H9 (cell line): ENCODE results near the gene SRC. TPM values are rescaled to one million over a fixed set of nuclear protein-coding genes. Genes with fewer than 3 reads are reported as not detected.

Source experiments
- DNase-seq: peaks from one replicate; pipeline ENCODE4 v3.0.0-alpha.2; 2017
- H2AFZ ChIP-seq: one replicate; pipeline ENCODE4 v1.6.1; 2013; ENCODE audit warnings: mild to moderate bottlenecking, low read length, control low read depth, moderate library complexity
- H2AK5ac ChIP-seq: 2 replicates; pipeline ENCODE4 v1.6.1; 2013; ENCODE audit warnings: low read length, control low read depth, mixed read lengths; ENCODE audit not compliant: insufficient read length
- H2BK120ac ChIP-seq: one replicate; pipeline ENCODE4 v1.6.1; 2013; ENCODE audit warnings: low read depth, mild to moderate bottlenecking, low read length, control low read depth, inconsistent platforms; ENCODE audit not compliant: poor library complexity, severe bottlenecking
- H2BK12ac ChIP-seq: 2 replicates; pipeline ENCODE4 v1.6.1; 2013; ENCODE audit warnings: low read length, control low read depth, mixed read lengths, low read depth; ENCODE audit not compliant: insufficient read length
- H2BK15ac ChIP-seq: 2 replicates; pipeline ENCODE4 v1.6.1; 2013; ENCODE audit warnings: low read depth, low read length, control low read depth
- H2BK20ac ChIP-seq: one replicate; pipeline ENCODE4 v1.6.1; 2013; ENCODE audit warnings: low read depth, mild to moderate bottlenecking, low read length, control low read depth, inconsistent platforms; ENCODE audit not compliant: poor library complexity, severe bottlenecking
- H2BK5ac ChIP-seq: 2 replicates; pipeline ENCODE4 v1.6.1; 2013; ENCODE audit warnings: low read length, control low read depth, mixed read lengths; ENCODE audit not compliant: insufficient read length
- H3K14ac ChIP-seq: 2 replicates; pipeline ENCODE4 v1.6.1; 2013; ENCODE audit warnings: low read length, control low read depth; ENCODE audit not compliant: insufficient read depth
- H3K18ac ChIP-seq: 2 replicates; pipeline ENCODE4 v1.6.1; 2013; ENCODE audit warnings: low read depth, mild to moderate bottlenecking, mixed read lengths, low read length, control low read depth; ENCODE audit not compliant: insufficient read length
- H3K23ac ChIP-seq: 2 replicates; pipeline ENCODE4 v1.6.1; 2013; ENCODE audit warnings: low read length, control low read depth, mixed read lengths, low read depth; ENCODE audit not compliant: insufficient read length
- H3K23me2 ChIP-seq: 2 replicates; pipeline ENCODE4 v1.6.1; 2013; ENCODE audit warnings: low read depth, mild to moderate bottlenecking, mixed read lengths, low read length, control low read depth; ENCODE audit not compliant: insufficient read length, poor library complexity, severe bottlenecking
- H3K27ac ChIP-seq: 2 replicates; pipeline ENCODE4 v1.5.1; 2013; ENCODE audit warnings: low read length, control low read depth, mixed read lengths, low read depth; ENCODE audit not compliant: insufficient read length
- H3K27me3 ChIP-seq: 2 replicates; pipeline ENCODE4 v1.6.1; 2013; ENCODE audit warnings: low read length, control low read depth, inconsistent platforms; ENCODE audit not compliant: insufficient read depth
- H3K4ac ChIP-seq: 2 replicates; pipeline ENCODE4 v1.6.1; 2013; ENCODE audit warnings: low read depth, mild to moderate bottlenecking, control low read depth, inconsistent platforms, low read length, moderate library complexity
- H3K4me1 ChIP-seq: 2 replicates; pipeline ENCODE4 v1.6.1; 2013; ENCODE audit warnings: low read length, control low read depth, inconsistent platforms; ENCODE audit not compliant: insufficient read depth
- H3K4me2 ChIP-seq: 2 replicates; pipeline ENCODE4 v1.6.1; 2013; ENCODE audit warnings: low read length, control low read depth, mixed read lengths; ENCODE audit not compliant: insufficient read length, insufficient read depth
- H3K56ac ChIP-seq: 2 replicates; pipeline ENCODE4 v1.6.1; 2013; ENCODE audit warnings: low read depth, mild to moderate bottlenecking, mixed read lengths, low read length, control low read depth; ENCODE audit not compliant: insufficient read length
- H3K79me1 ChIP-seq: 2 replicates; pipeline ENCODE4 v1.6.1; 2013; ENCODE audit warnings: low read depth, mild to moderate bottlenecking, moderate library complexity, low read length, control low read depth, inconsistent platforms; ENCODE audit not compliant: insufficient read depth, poor library complexity, severe bottlenecking
- H3K79me2 ChIP-seq: 2 replicates; pipeline ENCODE4 v1.6.1; 2013; ENCODE audit warnings: low read length, control low read depth, inconsistent platforms; ENCODE audit not compliant: insufficient read depth
- H3K9ac ChIP-seq: 2 replicates; pipeline ENCODE4 v1.6.1; 2013; ENCODE audit warnings: low read length, control low read depth, mixed read lengths; ENCODE audit not compliant: insufficient read length; ENCODE audit errors: extremely low read depth
- H3K9me3 ChIP-seq: one replicate; pipeline ENCODE4 v1.6.1; 2013; ENCODE audit warnings: low read depth, low read length, inconsistent platforms; ENCODE audit not compliant: control insufficient read depth
- H3T11ph ChIP-seq: one replicate; pipeline ENCODE4 v1.6.1; 2013; ENCODE audit warnings: mild to moderate bottlenecking, low read length, control low read depth, inconsistent platforms
- H4K20me1 ChIP-seq: one replicate; pipeline ENCODE4 v1.6.1; 2013; ENCODE audit not compliant: control insufficient read depth, insufficient read length, insufficient read depth
- H4K5ac ChIP-seq: 2 replicates; pipeline ENCODE4 v1.6.1; 2013; ENCODE audit warnings: low read depth, mild to moderate bottlenecking, mixed read lengths, low read length, control low read depth; ENCODE audit not compliant: insufficient read length
- H4K8ac ChIP-seq: replicated peaks from 2 replicates; pipeline ENCODE4 v1.6.1; 2013; ENCODE audit warnings: low read length, control low read depth, mixed read lengths, low read depth; ENCODE audit not compliant: insufficient read length
- H4K91ac ChIP-seq: 2 replicates; pipeline ENCODE4 v1.6.1; 2013; ENCODE audit warnings: low read depth, mild to moderate bottlenecking, moderate library complexity, mixed read lengths, low read length, control low read depth; ENCODE audit not compliant: insufficient read length
- H3K27ac Mint-ChIP-seq, 3 experiments: 2 replicates in 2 of 3; 3 replicates in 1 of 3; pipeline ENCODE4 v1.8.0; 2020 to 2021; ENCODE audit warnings: mixed read lengths in 3 of 3, mild to moderate bottlenecking in 1 of 3, moderate library complexity in 1 of 3
- H3K27me3 Mint-ChIP-seq: 2 replicates; pipeline ENCODE4 v1.8.0; 2021; ENCODE audit warnings: low read depth, mild to moderate bottlenecking, moderate library complexity, mixed read lengths
- H3K36me3 Mint-ChIP-seq, 3 experiments: 2 replicates in 2 of 3; 3 replicates in 1 of 3; pipeline ENCODE4 v1.8.0; 2020 to 2021; ENCODE audit warnings: low read depth in 3 of 3, mixed read lengths in 3 of 3; ENCODE audit not compliant: insufficient read depth in 1 of 3
- H3K4me1 Mint-ChIP-seq, 2 experiments: 2 replicates each; pipeline ENCODE4 v1.8.0; 2020; ENCODE audit warnings: mixed read lengths in 2 of 2
- H3K4me3 Mint-ChIP-seq, 2 experiments: 2 replicates in 1 of 2; 3 replicates in 1 of 2; pipeline ENCODE4 v1.8.0; 2020 to 2021; ENCODE audit warnings: mild to moderate bottlenecking in 2 of 2, mixed read lengths in 2 of 2, moderate library complexity in 1 of 2
- H3K9me3 Mint-ChIP-seq, 2 experiments: 2 replicates in 1 of 2; 3 replicates in 1 of 2; pipeline ENCODE4 v1.8.0; 2020; ENCODE audit warnings: mild to moderate bottlenecking in 2 of 2, mixed read lengths in 2 of 2, moderate library complexity in 1 of 2
- CTCF ChIP-seq: fragments of 200-600 bp; sonication (generic); conservative IDR thresholded peaks from 3 replicates; pipeline ENCODE4 v1.8.0; 2021; ENCODE audit warnings: antibody characterized with exemption, mild to moderate bottlenecking
- WGBS: extraction: QIAGEN DNeasy Blood & Tissue Kit; methylation state at CpG from one replicate; pipeline ENCODE4 v1.1.7; 2013; ENCODE audit warnings: missing lambda C conversion rate, low lambda C conversion rate, mixed read lengths; ENCODE audit not compliant: insufficient read length; ENCODE audit errors: extremely low coverage; 5-methylcytosine and 5-hydroxymethylcytosine counted together
- total RNA-seq: library from RNA; stranded (reverse); gene quantifications from 2 replicates; pipeline ENCODE4 v1.2.1, GENCODE V29; 2021

SRC gene
- total RNA-seq, 1 experiment from 2014 or later, result 44.5 TPM

GRCh38 chr20:37393863-37394542 lies 48.1 kb downstream of the SRC start:
- Mint-ChIP-seq H3K4me3 (peak overlapping the region in 1 of 2 experiments; percentile 20; a peak in 1 of 5 replicates), H3K27me3 (no peaks in the 10 kb centered on the region; the same call in 1 of the 2 replicates), H3K4me1 (peaks cover 20 to 33% of the 10 kb centered on the region in 2 experiments), H3K36me3 (peaks cover 0 to 30% (median 22%) of the 10 kb centered on the region in 3 experiments; a peak in 5 of 7 replicates), H3K9me3 (no peaks in the 10 kb centered on the region), H3K27ac (peak overlapping the region; percentile 10 to 85 (median 74); a peak in 6 of 7 replicates)
- Histone ChIP-seq H3K56ac (no peak overlapping the region), H3T11ph (no peak overlapping the region), H2AK5ac (no peak overlapping the region), H2BK120ac (no peak overlapping the region), H3K23me2 (no peaks in the 10 kb centered on the region), H4K91ac (no peak overlapping the region), H2BK12ac (no peak overlapping the region), H4K5ac (no peak overlapping the region), H3K14ac (no peak overlapping the region), H3K9ac (no peak overlapping the region), H3K4me1 (no peaks in the 10 kb centered on the region; the same call in 1 of the 2 replicates), H3K4me2 (no peak overlapping the region), H3K27ac (no peak overlapping the region), H2BK5ac (no peak overlapping the region), H3K79me2 (no peaks in the 10 kb centered on the region), H3K18ac (no peak overlapping the region), H3K4ac (no peak overlapping the region), H4K20me1 (no peaks in the 10 kb centered on the region), H3K27me3 (no peaks in the 10 kb centered on the region), H3K9me3 (no peaks in the 10 kb centered on the region), H3K79me1 (no peaks in the 10 kb centered on the region), H3K23ac (no peak overlapping the region), H2BK20ac (no peak overlapping the region), H2AFZ (no peak overlapping the region), H2BK15ac (no peak overlapping the region), H4K8ac (no peak overlapping the region)
- TF ChIP-seq CTCF, result no peak
- no CpG with 5 or more reads among the region's 22 CpGs for WGBS
- DNase-seq, result no peak
